Measurements from ENCODE around the gene IFITM1.

IFITM1 gene

DNA sequence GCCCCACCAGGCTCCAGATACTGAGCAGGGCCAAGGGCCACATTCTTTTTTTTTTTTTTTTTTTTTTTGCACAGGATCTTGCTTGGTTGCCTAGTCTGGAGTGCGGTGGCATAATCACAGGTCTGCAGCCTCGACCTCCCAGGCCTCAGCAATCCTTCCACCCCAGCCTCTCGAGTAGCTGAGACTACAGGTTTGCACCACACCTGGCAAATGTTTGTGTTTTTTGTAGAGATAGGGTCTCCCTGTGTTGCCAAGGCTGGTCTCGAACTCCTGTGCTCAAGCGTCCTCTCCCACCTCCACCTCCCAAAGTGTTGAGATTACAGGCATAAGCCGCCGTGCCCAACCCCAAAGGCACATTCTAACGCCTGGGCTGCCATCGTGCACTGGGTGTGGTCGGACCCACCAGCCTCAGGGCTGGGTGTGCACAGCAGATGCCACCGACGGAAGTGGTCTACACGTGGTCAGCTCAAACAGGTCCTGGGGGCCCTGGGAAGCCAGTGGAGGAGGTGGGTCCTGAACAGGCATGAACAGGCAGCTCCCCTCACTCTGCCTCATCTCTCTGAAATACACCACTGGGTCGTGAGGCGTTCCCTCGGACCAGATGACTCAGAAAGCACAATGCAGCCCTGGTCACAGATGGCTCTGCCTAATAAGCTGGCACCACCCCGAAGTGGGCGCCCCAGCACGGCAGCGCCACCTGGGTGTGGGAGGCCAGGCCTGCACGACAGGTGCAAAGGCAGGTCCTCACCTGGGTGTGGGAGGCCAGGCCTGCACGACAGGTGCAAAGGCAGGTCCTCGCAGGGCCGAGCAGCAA is 50.3 kb downstream of the IFITM1 start:
- TF ChIP-seq POLR2AphosphoS5 (IDR thresholded peaks at IDR 0.05; ENCODE audit: borderline replicate concordance, low read depth, low read length) (no peak), EZH2 (IDR thresholded peaks at IDR 0.05) (no peak), FOXP2 (optimal IDR thresholded peaks at IDR 0.05; ENCODE audit: control extremely low read depth, extremely low read length, insufficient read depth) (no peak)
- Histone ChIP-seq H3K36me3 (ENCODE audit: insufficient read depth, low read length) (no peaks in the 10 kb centered on the region), H3K9ac (ENCODE audit: insufficient read length) (no peak overlapping the region), H3K27ac (no peak overlapping the region), H3K9me3 (ENCODE audit: low read depth, low read length) (no peaks in the 10 kb centered on the region), H3K4me3 (no peak overlapping the region)
- no peak for DNase-seq (ENCODE audit: low read depth, low spot score)

Data from SK-N-MC (cell line).